Activated CD4-positive, alpha-beta T cell treated with anti-CD3 and anti-CD28 coated beads for 4 hours (primary cell): ENCODE results near the gene HEATR5B.
"Not testable (repeated sequence)": the region's sequence is repeated elsewhere in the genome, so short reads cannot be mapped to it uniquely, and the experiment has no call there.

Experiments used
- DNase-seq, 2 donors: peaks; one replicate each; pipeline ENCODE4 v3.0.0-alpha.2; 2020

Gene HEATR5B

GRCh38 chr2:37061013-37061711 lies 23.0 kb downstream of the HEATR5B start:
- no peak for DNase-seq

DNA sequence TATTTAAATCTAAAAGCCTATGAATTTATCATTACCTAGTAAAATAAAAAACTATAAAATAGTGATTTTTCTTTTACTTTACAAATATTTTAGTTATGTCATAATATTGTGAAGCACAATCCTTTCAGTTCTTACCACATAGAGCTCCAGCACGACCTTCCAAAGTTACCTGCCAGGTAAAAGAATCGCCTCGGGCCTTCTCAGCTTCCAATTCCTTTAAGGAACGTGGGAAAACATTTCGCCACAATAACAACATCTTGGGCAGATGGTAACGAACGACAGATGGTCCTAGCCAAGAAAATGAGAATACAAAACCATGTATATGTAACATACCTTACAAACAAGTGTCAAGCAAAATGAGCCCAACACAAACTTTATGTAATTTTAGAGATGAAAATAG lies 23.7 kb downstream of the HEATR5B start:
- no peak for DNase-seq

DNA sequence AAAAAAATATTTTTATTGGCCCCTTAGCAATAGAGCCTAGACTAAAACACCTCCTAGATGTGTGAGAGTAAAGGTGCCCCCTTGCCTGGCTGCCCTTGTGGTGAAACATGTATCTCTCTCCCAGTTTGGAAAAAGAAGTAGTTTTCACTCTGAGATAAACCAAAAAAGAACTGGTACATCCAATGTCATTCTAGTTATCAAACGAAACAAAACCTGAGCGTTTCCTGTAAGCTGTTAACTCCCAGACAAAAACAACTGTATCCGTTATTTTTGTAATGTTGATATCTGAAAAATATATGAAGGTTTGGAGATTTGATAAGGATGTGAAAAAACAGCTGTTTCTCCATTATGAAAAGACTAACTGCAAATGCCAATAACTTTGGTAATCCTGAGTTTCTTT lies 24.3 kb downstream of the HEATR5B start:
- DNase-seq = no peak

- no peak for DNase-seq
Observed at GRCh38 chr2:37052600-37053332, 31.4 kb downstream of the HEATR5B start.

GRCh38 chr2:37039580-37039979 lies 44.6 kb downstream of the HEATR5B start:
- DNase-seq = no peak

DNA sequence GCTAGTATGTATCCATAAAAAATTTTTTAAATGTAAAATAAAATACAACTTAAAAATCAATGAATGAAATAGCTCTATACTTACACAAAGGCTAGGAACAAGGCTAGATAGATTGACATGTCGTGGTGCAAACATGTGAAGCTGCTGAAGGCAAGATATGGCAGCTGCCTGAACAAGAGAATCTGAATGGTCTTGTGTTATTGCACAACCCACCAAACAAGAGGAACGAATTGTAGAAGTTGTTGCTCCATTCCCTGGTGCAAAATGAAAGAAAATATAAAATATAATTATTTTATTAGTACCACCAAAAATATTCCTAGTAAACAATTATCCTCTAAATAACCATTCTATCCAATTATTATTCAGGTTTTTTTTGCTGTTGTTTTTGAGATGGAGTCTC lies 46.4 kb downstream of the HEATR5B start:
- DNase-seq = no peak

DNA sequence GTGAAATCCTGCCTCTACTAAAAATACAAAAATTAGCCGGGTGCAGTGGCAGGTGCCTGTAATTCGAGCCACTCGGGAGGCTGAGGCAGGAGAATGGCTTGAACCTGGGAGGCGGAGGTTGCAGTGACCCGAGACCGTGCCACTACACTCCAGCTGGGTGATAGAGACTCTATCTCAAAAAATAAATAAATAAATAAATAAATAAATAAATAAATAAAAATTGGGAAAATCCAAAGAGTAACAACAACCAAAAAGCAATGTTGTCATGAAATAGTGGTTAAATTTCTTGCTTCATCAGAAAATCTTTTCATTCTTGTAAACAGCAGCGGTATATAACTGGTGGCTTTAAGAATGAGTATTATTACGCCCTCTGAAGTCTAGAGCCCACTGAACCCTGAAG lies 54.4 kb downstream of the HEATR5B start:
- no peak for DNase-seq

- no peak for DNase-seq
Observed at GRCh38 chr2:37026050-37026449, 58.1 kb downstream of the HEATR5B start.

- DNase-seq = no peak
Observed at GRCh38 chr2:37020887-37021796, 63.0 kb downstream of the HEATR5B start.

- no peak for DNase-seq
Observed at GRCh38 chr2:37020212-37020886, 63.8 kb downstream of the HEATR5B start.

- no peak for DNase-seq
Observed at GRCh38 chr2:37013315-37013641, 70.9 kb downstream of the HEATR5B start.

DNA sequence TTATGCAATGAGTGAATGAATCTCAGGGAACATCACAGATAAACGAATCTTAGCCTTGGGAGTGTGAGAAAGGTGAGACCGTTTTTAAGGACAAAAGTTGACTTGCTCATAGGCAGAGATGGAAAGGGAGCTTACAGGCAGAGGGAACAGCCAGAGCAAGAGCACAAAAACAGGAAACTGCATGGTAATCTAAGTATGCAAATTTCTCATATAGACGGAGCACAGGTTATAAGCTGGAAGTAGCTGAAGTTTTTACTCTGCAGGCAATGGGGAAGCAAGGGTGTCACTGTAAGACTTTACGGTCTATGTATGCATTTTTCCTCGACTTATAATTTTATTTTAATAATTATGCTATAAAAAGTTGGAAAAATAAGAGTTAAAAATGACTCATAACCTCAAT lies 73.0 kb downstream of the HEATR5B start:
- DNase-seq = no peak

DNA sequence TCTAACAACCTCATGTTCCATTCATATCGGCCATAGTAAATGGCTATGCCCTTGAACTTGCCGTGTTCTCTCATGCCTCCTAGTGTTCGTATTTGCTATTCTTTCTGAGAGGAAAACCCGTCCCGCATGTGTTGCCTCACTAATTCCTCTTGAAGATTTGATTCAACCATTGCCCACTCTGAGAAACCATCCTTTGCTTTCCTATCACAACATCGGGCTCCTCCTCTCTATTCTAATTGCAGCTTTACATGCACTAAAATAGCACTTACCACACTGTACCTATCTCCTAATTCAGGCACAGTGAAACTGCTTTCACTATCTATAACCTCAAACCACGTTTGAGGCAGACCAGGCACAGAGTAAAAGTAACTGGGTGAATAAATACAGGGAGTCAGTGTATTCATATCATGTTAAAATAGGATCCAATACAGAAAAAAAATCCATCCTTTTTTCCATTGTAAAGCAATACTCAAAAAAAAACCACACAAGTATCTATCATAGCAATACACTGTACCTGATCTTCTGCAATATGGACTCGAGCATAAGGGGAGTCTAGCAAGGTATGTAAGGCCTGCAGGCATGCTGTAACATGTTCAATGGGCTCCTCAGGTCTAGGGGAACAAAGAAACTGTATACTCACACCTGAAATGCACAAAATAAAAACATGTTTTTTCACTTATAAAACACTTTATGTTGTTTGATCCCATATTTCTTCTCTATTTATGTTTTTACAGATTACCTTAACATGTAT lies 78.9 kb downstream of the HEATR5B start:
- DNase-seq = no peak

DNA sequence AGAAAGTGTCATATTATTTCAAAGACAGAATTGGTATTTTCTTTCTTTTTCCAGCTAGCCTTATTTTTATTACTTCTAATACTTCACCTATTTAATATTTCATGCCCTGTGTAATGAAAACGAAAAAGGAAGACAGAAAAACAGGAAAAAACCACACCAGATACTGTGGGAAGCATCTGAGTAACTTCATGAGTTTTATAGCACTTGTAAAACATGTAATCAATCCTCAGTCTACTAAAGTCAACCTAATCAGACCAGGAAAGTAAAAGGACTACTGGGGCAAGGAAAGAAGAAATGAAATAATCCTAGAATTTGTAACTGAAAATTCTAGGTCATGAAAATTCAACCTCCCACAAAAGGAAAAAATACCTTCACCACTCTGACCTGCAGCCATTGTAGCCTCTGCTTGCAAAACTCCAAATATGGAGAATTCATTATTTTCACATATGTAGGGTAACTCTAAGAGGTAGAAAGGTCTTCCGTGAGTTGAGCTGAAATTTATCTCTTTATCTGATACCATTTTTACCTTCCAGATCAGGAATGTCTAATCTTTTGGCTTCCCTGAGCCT lies 83.1 kb downstream of the HEATR5B start:
- no peak for DNase-seq

DNA sequence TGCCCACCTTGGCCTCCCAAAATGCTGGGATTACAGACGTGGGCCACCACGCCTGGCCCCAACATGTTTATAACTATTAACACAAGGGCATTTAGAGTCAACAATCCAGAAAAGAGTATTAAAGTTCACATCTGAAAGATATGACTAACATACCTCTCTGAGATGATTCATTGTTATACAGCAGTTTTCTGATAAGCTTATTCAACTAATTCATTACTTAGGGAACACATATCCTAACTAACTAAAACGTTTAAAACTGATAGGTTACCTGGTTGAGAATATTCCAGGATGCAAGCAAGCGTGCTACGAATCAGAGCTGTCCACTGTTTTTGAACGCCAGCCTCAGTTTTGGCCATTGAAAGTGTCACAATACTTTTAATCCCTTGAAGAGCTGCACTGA lies 83.9 kb downstream of the HEATR5B start:
- no peak for DNase-seq

GRCh38 chr2:36999416-36999815 lies 84.8 kb downstream of the HEATR5B start:
- not testable (repeated sequence) for DNase-seq

DNA sequence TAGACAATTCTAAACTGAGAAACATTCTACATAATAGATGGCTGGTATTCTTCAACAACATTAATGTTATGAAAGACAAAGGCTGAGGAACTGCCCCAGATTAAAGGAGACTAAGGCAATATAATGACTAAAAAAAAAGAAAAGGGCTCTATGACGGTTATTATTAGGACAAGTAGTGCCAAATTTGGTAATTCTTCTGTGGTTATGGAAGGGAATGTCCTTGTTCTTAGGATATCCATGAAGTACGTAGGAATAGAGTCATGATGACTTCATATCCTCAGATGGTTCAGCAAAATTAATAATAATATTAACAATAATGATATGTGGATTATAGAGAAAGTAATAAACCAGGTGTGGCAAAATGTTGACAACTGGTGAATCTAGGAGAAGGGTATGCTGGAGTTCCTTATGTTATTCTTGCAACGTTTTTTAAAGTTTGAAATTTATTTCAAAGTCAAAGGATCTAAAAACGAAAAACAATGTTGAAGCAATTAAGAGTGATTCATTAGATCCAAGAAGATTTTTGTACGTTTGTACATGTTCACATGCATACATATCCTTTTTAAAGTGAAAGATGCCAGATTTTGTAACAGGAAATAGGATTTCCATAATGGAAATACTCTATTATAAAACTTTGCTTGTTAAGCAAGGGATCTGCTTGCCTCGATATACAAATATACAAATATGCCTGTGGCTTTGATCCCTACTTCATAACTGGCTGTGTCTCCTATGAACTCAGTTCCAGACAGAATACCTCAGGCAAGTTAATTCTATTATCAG lies 90.1 kb downstream of the HEATR5B start:
- no peak for DNase-seq

DNA sequence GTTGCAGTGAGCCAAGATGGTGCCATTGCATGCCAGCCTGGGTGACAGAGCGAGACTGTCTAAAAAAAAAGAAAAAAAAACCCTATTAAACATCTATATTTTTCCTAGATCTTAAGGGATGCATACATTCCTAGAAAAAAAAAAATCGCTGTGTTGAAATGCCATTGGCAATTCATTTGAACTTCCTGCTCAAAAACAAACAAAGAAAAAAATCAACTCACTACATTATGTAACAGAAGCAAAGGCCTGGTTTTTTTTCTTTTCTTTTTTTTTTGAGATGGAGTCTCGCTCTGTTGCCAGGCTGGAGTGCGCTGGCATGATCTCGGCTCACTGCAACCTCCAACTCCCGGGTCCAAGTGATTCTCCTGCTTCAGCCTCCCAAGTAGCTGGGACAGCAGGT lies 96.2 kb downstream of the HEATR5B start:
- DNase-seq = no peak

- no peak for DNase-seq
Observed at GRCh38 chr2:36982467-36982866, 101.7 kb downstream of the HEATR5B start.

GRCh38 chr2:36981911-36982310 lies 102.3 kb downstream of the HEATR5B start:
- DNase-seq = no peak

DNA sequence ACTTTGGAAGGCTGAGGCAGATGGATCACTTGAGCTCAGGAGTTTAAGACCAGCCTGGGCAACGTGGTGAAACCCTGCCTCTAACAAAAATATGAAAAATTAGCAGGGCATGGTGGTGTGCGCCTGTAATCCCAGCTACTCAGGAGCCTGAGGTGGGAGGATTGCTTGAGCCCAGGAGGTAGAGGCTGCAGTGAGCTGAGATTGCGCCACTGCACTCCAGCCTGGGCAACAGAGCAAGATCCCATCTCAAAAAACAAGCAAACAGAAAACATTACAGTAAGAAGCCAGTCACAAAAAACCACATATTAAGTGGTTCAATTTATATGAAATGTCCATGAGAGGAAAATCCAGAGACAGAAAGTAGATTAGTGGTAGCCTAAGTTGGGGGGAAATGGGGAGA lies 105.2 kb downstream of the HEATR5B start:
- DNase-seq = not testable (repeated sequence)
